GM12892 (cell line): Measurements from ENCODE around the gene PTPRH.

Experiments
- POLR2A ChIP-seq: IDR thresholded peaks from 2 replicates; pipeline ENCODE4 v1.6.1; 2011; ENCODE audit warnings: low read depth, low read length, control low read depth
- POLR2AphosphoS5 ChIP-seq: IDR thresholded peaks from 2 replicates; pipeline ENCODE4 v1.6.1; 2011; ENCODE audit warnings: low read depth, low read length, control low read depth
- TAF1 ChIP-seq: IDR thresholded peaks from 2 replicates; pipeline ENCODE4 v1.6.1; 2011; ENCODE audit warnings: low read depth, mild to moderate bottlenecking, control low read depth, low read length, borderline replicate concordance

DNA sequence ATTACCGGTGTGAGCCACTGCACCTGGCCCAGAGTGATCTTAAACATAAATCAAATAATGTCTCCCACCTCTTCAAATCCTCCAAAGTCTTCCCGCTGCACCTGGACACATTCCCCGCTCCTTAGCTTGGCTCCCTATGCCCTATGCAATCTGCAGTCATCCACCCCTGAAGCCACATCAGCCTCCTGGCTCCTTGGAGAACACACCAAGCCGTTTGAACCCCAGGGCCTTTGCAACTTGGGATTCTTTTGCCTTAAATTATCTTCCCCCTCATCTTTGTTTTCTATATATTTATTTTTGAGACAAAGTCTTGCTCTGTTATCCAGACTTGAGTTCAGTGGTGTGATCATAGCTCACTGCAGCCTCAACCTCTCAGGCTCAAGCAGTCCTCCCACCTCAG is 40.2 kb downstream of the PTPRH start:
- TF ChIP-seq POLR2AphosphoS5 (no peak), TAF1 (no peak), POLR2A (no peak)
